Measurements from ENCODE around the gene TRIP11. TPM values are rescaled to one million over a fixed set of nuclear protein-coding genes. Genes with fewer than 3 reads are reported as not detected.

Gene TRIP11
- total RNA-seq, 1 experiment from 2014 or later = 37.3 TPM

DNA sequence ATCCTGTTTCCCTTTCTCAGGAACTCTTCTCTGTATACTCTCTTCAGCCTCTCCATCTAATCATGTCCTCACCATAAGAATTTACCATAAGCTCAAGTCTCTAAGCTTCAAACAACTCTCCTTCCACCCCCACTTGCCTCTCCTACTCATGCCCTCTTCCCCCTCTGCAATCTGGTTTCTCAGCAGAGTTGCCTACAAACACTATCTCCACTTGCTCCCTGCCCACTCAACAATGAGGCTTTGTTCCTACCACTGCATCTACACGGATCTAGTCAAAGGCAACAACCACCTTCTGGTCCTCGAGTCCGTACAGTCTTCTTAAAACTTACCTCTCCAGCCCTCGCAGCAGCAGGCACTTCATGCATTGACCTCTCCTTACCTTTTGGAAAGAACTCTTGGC lies 75.1 kb downstream of the TRIP11 start:
- DNase-seq (ENCODE audit: low read depth, low spot score) (no peak), ATAC-seq (no peak)
- H3K36me3 ChIP-seq (ENCODE audit: control insufficient read depth, insufficient read depth, low read length) = peaks cover 3% of the 10 kb centered on the region; the same call in 1 of the 2 replicates
- no peaks in the 10 kb centered on the region for H3K9me3 ChIP-seq (ENCODE audit: control insufficient read depth, insufficient read depth, low read depth, low read length)
- TF ChIP-seq, protein P1, sequence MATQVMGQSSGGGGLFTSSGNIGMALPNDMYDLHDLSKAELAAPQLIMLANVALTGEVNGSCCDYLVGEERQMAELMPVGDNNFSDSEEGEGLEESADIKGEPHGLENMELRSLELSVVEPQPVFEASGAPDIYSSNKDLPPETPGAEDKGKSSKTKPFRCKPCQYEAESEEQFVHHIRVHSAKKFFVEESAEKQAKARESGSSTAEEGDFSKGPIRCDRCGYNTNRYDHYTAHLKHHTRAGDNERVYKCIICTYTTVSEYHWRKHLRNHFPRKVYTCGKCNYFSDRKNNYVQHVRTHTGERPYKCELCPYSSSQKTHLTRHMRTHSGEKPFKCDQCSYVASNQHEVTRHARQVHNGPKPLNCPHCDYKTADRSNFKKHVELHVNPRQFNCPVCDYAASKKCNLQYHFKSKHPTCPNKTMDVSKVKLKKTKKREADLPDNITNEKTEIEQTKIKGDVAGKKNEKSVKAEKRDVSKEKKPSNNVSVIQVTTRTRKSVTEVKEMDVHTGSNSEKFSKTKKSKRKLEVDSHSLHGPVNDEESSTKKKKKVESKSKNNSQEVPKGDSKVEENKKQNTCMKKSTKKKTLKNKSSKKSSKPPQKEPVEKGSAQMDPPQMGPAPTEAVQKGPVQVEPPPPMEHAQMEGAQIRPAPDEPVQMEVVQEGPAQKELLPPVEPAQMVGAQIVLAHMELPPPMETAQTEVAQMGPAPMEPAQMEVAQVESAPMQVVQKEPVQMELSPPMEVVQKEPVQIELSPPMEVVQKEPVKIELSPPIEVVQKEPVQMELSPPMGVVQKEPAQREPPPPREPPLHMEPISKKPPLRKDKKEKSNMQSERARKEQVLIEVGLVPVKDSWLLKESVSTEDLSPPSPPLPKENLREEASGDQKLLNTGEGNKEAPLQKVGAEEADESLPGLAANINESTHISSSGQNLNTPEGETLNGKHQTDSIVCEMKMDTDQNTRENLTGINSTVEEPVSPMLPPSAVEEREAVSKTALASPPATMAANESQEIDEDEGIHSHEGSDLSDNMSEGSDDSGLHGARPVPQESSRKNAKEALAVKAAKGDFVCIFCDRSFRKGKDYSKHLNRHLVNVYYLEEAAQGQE (IDR thresholded peaks at IDR 0.05; ENCODE audit: insufficient read depth in 1 of 2, low read depth in 2 of 2, low read length in 1 of 2) = no peak
- TF ChIP-seq TCF7L2 (IDR thresholded peaks at IDR 0.05; ENCODE audit: low read depth, low read length) = no peak
- no peak for TF ChIP-seq SIN3A (IDR thresholded peaks at IDR 0.05; ENCODE audit: borderline replicate concordance, insufficient read depth, low read depth, low read length)
- no peak for TF ChIP-seq POLR2AphosphoS5 (IDR thresholded peaks at IDR 0.05; ENCODE audit: low read depth, low read length)
- TF ChIP-seq, protein P2, sequence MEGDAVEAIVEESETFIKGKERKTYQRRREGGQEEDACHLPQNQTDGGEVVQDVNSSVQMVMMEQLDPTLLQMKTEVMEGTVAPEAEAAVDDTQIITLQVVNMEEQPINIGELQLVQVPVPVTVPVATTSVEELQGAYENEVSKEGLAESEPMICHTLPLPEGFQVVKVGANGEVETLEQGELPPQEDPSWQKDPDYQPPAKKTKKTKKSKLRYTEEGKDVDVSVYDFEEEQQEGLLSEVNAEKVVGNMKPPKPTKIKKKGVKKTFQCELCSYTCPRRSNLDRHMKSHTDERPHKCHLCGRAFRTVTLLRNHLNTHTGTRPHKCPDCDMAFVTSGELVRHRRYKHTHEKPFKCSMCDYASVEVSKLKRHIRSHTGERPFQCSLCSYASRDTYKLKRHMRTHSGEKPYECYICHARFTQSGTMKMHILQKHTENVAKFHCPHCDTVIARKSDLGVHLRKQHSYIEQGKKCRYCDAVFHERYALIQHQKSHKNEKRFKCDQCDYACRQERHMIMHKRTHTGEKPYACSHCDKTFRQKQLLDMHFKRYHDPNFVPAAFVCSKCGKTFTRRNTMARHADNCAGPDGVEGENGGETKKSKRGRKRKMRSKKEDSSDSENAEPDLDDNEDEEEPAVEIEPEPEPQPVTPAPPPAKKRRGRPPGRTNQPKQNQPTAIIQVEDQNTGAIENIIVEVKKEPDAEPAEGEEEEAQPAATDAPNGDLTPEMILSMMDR (IDR thresholded peaks at IDR 0.05) = no peak
- intact Hi-C loops (cut with micrococcal nuclease; ENCODE audit: unreplicated experiment) (no loop called here), in situ Hi-C loops (cut with HindIII; ENCODE audit: low pct_unique_long_range_greater_than_20kb, low sequenced_read_pairs) (no loop called here)
- CTCF ChIA-PET = no interaction called here
- H3K4me1 ChIP-seq (ENCODE audit: control insufficient read depth, insufficient read depth, low read length) = no peaks in the 10 kb centered on the region
- no peak overlapping the region for H3K27ac ChIP-seq (ENCODE audit: low read length)
- POLR2A ChIA-PET = no interaction called here
- no peak overlapping the region for H3K4me3 ChIP-seq (ENCODE audit: low read depth in 2 of 2, low read length in 2 of 2)
- BruUV-seq (replicated peaks) = no TSS peak
- no peaks in the 10 kb centered on the region for H3K27me3 ChIP-seq (ENCODE audit: control insufficient read depth, insufficient read depth, low read length)

DNA sequence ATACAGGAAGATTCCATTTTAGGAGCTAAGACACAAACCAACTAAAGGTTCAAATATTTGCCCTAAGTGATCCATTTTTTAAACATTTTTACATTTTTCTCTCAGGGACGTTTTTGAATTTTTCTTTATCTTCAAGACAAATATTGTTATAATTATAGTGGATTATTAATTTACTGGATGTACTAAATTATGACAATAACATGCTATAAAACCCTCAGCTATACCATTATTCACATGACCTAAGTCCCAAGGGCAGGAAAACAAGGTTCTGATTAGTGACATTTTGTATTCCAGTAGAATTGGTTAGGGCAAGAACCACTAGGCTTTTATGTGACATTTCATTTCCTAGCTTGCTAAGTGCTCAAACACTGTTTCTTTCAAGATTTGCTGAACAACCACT lies 75.8 kb downstream of the TRIP11 start:
- TF ChIP-seq SIN3A (IDR thresholded peaks at IDR 0.05; ENCODE audit: borderline replicate concordance, insufficient read depth, low read depth, low read length) (no peak), TCF7L2 (IDR thresholded peaks at IDR 0.05; ENCODE audit: low read depth, low read length) (no peak)
- TF ChIP-seq, protein P1 (IDR thresholded peaks at IDR 0.05; ENCODE audit: insufficient read depth in 1 of 2, low read depth in 2 of 2, low read length in 1 of 2) = no peak
- no peak overlapping the region for H3K4me3 ChIP-seq (ENCODE audit: low read depth in 2 of 2, low read length in 2 of 2)
- DNase-seq (ENCODE audit: low read depth, low spot score) = no peak
- H3K36me3 ChIP-seq (ENCODE audit: control insufficient read depth, insufficient read depth, low read length) = peaks cover 3% of the 10 kb centered on the region; the same call in 1 of the 2 replicates
- no TSS peak for BruUV-seq (replicated peaks)
- in situ Hi-C loops (cut with HindIII; ENCODE audit: low pct_unique_long_range_greater_than_20kb, low sequenced_read_pairs) (no loop called here), intact Hi-C loops (cut with micrococcal nuclease; ENCODE audit: unreplicated experiment) (no loop called here)
- no peaks in the 10 kb centered on the region for H3K27me3 ChIP-seq (ENCODE audit: control insufficient read depth, insufficient read depth, low read length)
- no peak overlapping the region for H3K27ac ChIP-seq (ENCODE audit: low read length)
- ChIA-PET CTCF (no interaction called here), POLR2A (no interaction called here)
- no peaks in the 10 kb centered on the region for H3K4me1 ChIP-seq (ENCODE audit: control insufficient read depth, insufficient read depth, low read length)
- no peaks in the 10 kb centered on the region for H3K9me3 ChIP-seq (ENCODE audit: control insufficient read depth, insufficient read depth, low read depth, low read length)
- no peak for ATAC-seq

All from Panc1 (cell line).